Astrocyte (in vitro differentiated cells and primary cell): ENCODE data around the gene IDH2. TPM values are rescaled to one million over a fixed set of nuclear protein-coding genes. Genes with fewer than 3 reads are reported as not detected.

Experiments used
- DNase-seq: peaks from one replicate; pipeline ENCODE4 v3.0.0-alpha.2; 2010; ENCODE audit warnings: low read depth
- FAIRE-seq: peaks from 2 replicates; lab custom pipeline; 2011; peaks lifted over from hg19 to GRCh38; lab: Jason Lieb, UNC
- H2AFZ ChIP-seq: 2 replicates; pipeline ENCODE4 v1.6.0; 2012; ENCODE audit warnings: low read depth, low read length, inconsistent platforms
- H3K27ac ChIP-seq: 2 replicates; pipeline ENCODE4 v1.5.1; 2011; ENCODE audit warnings: low read depth, low read length, inconsistent platforms
- H3K27me3 ChIP-seq: 2 replicates; pipeline ENCODE4 v1.6.0; 2011; ENCODE audit warnings: low read length, inconsistent platforms; ENCODE audit not compliant: insufficient read depth
- H3K36me3 ChIP-seq: 2 replicates; pipeline ENCODE4 v1.5.1; 2011; ENCODE audit warnings: low read length, inconsistent platforms; ENCODE audit not compliant: insufficient read depth
- H3K4me1 ChIP-seq: 2 replicates; pipeline ENCODE4 v1.5.1; 2011; ENCODE audit warnings: low read length, inconsistent platforms; ENCODE audit not compliant: insufficient read depth
- H3K4me2 ChIP-seq: 2 replicates; pipeline ENCODE4 v1.6.0; 2012; ENCODE audit warnings: low read length, inconsistent platforms
- H3K4me3 ChIP-seq: 2 replicates; pipeline ENCODE4 v1.5.1; 2011; ENCODE audit warnings: low read depth, mild to moderate bottlenecking, low read length, inconsistent platforms; ENCODE audit not compliant: insufficient read depth
- H3K79me2 ChIP-seq: 2 replicates; pipeline ENCODE4 v1.6.0; 2012; ENCODE audit warnings: mild to moderate bottlenecking, low read length, inconsistent platforms; ENCODE audit not compliant: insufficient read depth
- H3K9ac ChIP-seq: 2 replicates; pipeline ENCODE4 v1.6.0; 2012; ENCODE audit warnings: mild to moderate bottlenecking, low read length, inconsistent platforms
- H3K9me3 ChIP-seq: 2 replicates; pipeline ENCODE4 v1.5.1; 2012; ENCODE audit warnings: low read depth, mild to moderate bottlenecking, low read length, inconsistent platforms; ENCODE audit not compliant: insufficient read depth
- H4K20me1 ChIP-seq: 2 replicates; pipeline ENCODE4 v1.6.0; 2012; ENCODE audit warnings: low read length, inconsistent platforms; ENCODE audit not compliant: insufficient read depth
- H3K27ac Mint-ChIP-seq: one replicate; pipeline ENCODE4 v1.8.0; 2021; ENCODE audit warnings: mild to moderate bottlenecking, mixed read lengths; ENCODE audit not compliant: unreplicated experiment
- H3K27me3 Mint-ChIP-seq: one replicate; pipeline ENCODE4 v1.8.0; 2021; ENCODE audit warnings: low read depth, mixed read lengths; ENCODE audit not compliant: unreplicated experiment
- H3K36me3 Mint-ChIP-seq: one replicate; pipeline ENCODE4 v1.8.0; 2021; ENCODE audit warnings: low read depth, mixed read lengths; ENCODE audit not compliant: unreplicated experiment
- H3K4me1 Mint-ChIP-seq: one replicate; pipeline ENCODE4 v1.8.0; 2021; ENCODE audit warnings: low read depth, mixed read lengths; ENCODE audit not compliant: unreplicated experiment
- H3K4me3 Mint-ChIP-seq: one replicate; pipeline ENCODE4 v1.8.0; 2021; ENCODE audit warnings: mild to moderate bottlenecking, moderate library complexity, mixed read lengths; ENCODE audit not compliant: unreplicated experiment
- H3K9me3 Mint-ChIP-seq: one replicate; pipeline ENCODE4 v1.8.0; 2021; ENCODE audit warnings: mild to moderate bottlenecking, mixed read lengths; ENCODE audit not compliant: unreplicated experiment
- CTCF ChIP-seq: IDR thresholded peaks from 2 replicates; pipeline ENCODE4 v1.5.1; 2011; ENCODE audit warnings: low read depth, mild to moderate bottlenecking, inconsistent platforms, low read length, moderate library complexity; ENCODE audit not compliant: insufficient read depth
- EZH2 ChIP-seq: IDR thresholded peaks from 2 replicates; pipeline ENCODE4 v1.6.1; 2012; ENCODE audit warnings: mild to moderate bottlenecking, low read length, inconsistent platforms; ENCODE audit not compliant: insufficient read depth
- total RNA-seq: library from RNA; stranded (reverse); gene quantifications from 2 replicates; pipeline ENCODE4 v1.2.1, GENCODE V29; 2021

Gene IDH2
- total RNA-seq, 1 donor from 2014 or later: 76.6 TPM

DNA sequence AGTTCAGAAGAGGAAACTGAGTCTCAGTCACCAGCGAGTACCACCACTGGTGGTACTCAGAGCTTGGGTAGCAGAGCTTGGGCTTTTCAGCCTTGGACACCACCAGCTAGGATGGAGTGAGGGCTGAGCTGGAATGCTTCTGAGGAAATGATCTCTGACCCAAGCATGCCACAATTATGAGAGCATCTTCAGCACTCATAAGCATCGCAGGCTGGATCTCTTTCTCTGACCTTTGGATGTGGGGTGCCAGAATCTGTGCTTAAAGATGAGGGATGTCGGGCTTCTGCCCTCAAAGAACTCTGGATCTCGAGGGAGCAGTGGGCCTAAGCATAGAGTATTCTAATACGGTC is 64.8 kb downstream of the IDH2 start:
- DNase-seq: peak; percentile 58
- H3K27me3 Mint-ChIP-seq: no peaks in the 10 kb centered on the region
- no peak overlapping the region for H3K4me3 Mint-ChIP-seq
- H3K36me3 Mint-ChIP-seq: peaks cover 3% of the 10 kb centered on the region
- TF ChIP-seq EZH2: no peak
- TF ChIP-seq CTCF: no peak
- Histone ChIP-seq H3K4me1 (peaks cover 40% of the 10 kb centered on the region), H3K27me3 (no peaks in the 10 kb centered on the region), H3K9ac (no peak overlapping the region), H3K27ac (no peak overlapping the region), H3K4me2 (peak overlapping the region; percentile 61), H2AFZ (no peak overlapping the region), H4K20me1 (peaks cover 28% of the 10 kb centered on the region), H3K4me3 (no peak overlapping the region), H3K9me3 (no peaks in the 10 kb centered on the region), H3K36me3 (no peaks in the 10 kb centered on the region), H3K79me2 (peaks cover 52% of the 10 kb centered on the region)
- peak overlapping the region; percentile 86 for H3K27ac Mint-ChIP-seq
- no peaks in the 10 kb centered on the region for H3K9me3 Mint-ChIP-seq
- peaks cover 48% of the 10 kb centered on the region for H3K4me1 Mint-ChIP-seq
- no peak for FAIRE-seq

- no peaks in the 10 kb centered on the region for H3K27me3 Mint-ChIP-seq
- H3K4me1 Mint-ChIP-seq: peaks cover 48% of the 10 kb centered on the region
- no peak overlapping the region for H2AFZ ChIP-seq
- H3K9me3 ChIP-seq: no peaks in the 10 kb centered on the region
- TF ChIP-seq CTCF (no peak), EZH2 (no peak)
- DNase-seq (no peak), FAIRE-seq (no peak)
- H3K27me3 ChIP-seq: no peaks in the 10 kb centered on the region
- H3K9me3 Mint-ChIP-seq: no peaks in the 10 kb centered on the region
- H3K9ac ChIP-seq: no peak overlapping the region
- H3K4me3 Mint-ChIP-seq: no peak overlapping the region
- no peaks in the 10 kb centered on the region for H3K36me3 ChIP-seq
- H3K4me1 ChIP-seq: peaks cover 40% of the 10 kb centered on the region
- no peak overlapping the region for H3K4me3 ChIP-seq
- H3K27ac ChIP-seq: peak overlapping the region; percentile 0
- H3K27ac Mint-ChIP-seq: peak overlapping the region; percentile 83
- peaks cover 48% of the 10 kb centered on the region for H3K79me2 ChIP-seq
- H3K36me3 Mint-ChIP-seq: no peaks in the 10 kb centered on the region
- peaks cover 28% of the 10 kb centered on the region for H4K20me1 ChIP-seq
- H3K4me2 ChIP-seq: peak overlapping the region; percentile 61
Measured at GRCh38 chr15:90036806-90037510, 65.3 kb downstream of the IDH2 start.

- peaks cover 48% of the 10 kb centered on the region for H3K79me2 ChIP-seq
- no peak overlapping the region for H2AFZ ChIP-seq
- H3K27ac ChIP-seq: no peak overlapping the region
- no peak for DNase-seq
- no peaks in the 10 kb centered on the region for H3K9me3 ChIP-seq
- Mint-ChIP-seq H3K27ac (no peak overlapping the region), H3K9me3 (no peaks in the 10 kb centered on the region), H3K4me3 (no peak overlapping the region), H3K27me3 (no peaks in the 10 kb centered on the region), H3K4me1 (peaks cover 45% of the 10 kb centered on the region), H3K36me3 (no peaks in the 10 kb centered on the region)
- H3K4me3 ChIP-seq: no peak overlapping the region
- TF ChIP-seq EZH2: no peak
- TF ChIP-seq CTCF: no peak
- H3K4me1 ChIP-seq: peaks cover 40% of the 10 kb centered on the region
- no peaks in the 10 kb centered on the region for H3K36me3 ChIP-seq
- no peak for FAIRE-seq
- H3K27me3 ChIP-seq: no peaks in the 10 kb centered on the region
- no peak overlapping the region for H3K9ac ChIP-seq
- no peak overlapping the region for H3K4me2 ChIP-seq
- peaks cover 31% of the 10 kb centered on the region for H4K20me1 ChIP-seq
Measured at GRCh38 chr15:90036343-90036742, 65.9 kb downstream of the IDH2 start.
